ENCODE data around the gene APIP.

- TF ChIP-seq EZH2phosphoT487 (IDR thresholded peaks at IDR 0.05; ENCODE audit: insufficient read depth, low read depth) = no peak
- no peak for TF ChIP-seq EZH2 (IDR thresholded peaks at IDR 0.05; ENCODE audit: insufficient read depth, poor library complexity, severe bottlenecking)
Measured at GRCh38 chr11:34856251-34856650, 59.9 kb downstream of the APIP start.

Measured in GM23248 (cell line).